DND-41 (cell line): ENCODE measurements around the gene NDUFB4.

Experiments used
- CTCF ChIP-seq: IDR thresholded peaks from 2 replicates; pipeline ENCODE4 v1.5.1; 2012; ENCODE audit warnings: borderline replicate concordance, low read length, moderate library complexity, mild to moderate bottlenecking; ENCODE audit not compliant: poor library complexity, severe bottlenecking; ENCODE audit errors: extremely low read depth
- EZH2 ChIP-seq: IDR thresholded peaks from 3 replicates; pipeline ENCODE4 v1.6.1; 2012; ENCODE audit warnings: borderline replicate concordance, low read depth, mild to moderate bottlenecking, moderate library complexity, low read length, inconsistent platforms; ENCODE audit not compliant: severe bottlenecking

DNA sequence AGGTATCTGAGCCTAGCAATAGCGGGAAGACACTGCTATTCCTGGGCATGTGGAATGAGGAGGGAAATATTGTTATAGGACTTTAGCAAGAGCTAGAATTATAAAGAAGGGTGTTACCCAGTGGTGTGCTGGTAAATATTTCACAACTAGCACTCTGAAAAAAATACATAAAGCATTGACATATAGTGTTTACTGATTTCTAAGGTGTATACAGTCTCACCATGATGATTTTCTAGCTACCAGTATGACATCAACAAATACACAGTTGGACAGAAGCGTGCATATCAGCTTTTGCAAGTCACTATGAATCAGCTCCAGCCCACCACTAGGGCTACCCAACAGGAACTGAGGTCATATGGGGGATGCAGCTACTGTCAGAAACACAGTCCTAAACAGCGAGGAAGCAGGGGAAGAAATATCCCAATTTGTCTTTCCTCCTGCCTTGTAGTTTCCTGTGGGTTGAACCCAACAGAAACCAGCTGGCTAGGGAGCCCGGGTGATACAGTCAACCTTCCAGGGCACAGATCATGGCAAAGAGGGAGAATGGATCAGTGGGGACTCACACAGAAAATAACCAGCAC is 46.3 kb downstream of the NDUFB4 start:
- TF ChIP-seq CTCF = no peak
- no peak for TF ChIP-seq EZH2
